AG04449 (cell line): ENCODE data around the gene SYCP2.

Experiments used
- CTCF ChIA-PET: fragments of 350-600 bp; formaldehyde crosslinking; extraction: SDS; loops from one replicate; lab custom pipeline; 2021; ENCODE audit warnings: antibody characterized with exemption; lab: Yijun Ruan, JAX
- POLR2A ChIA-PET: fragments of 400-600, 350-600 bp; formaldehyde crosslinking; extraction: SDS; loops from one replicate; lab custom pipeline; 2020; ENCODE audit warnings: antibody characterized with exemption, inconsistent platforms; lab: Yijun Ruan, JAX
- DNase-seq: peaks from one replicate; pipeline ENCODE4 v3.0.0-alpha.2; 2010; ENCODE audit warnings: low read depth, low spot score
- H3K4me3 ChIP-seq: 2 replicates; pipeline ENCODE4 v1.5.1; 2011; ENCODE audit warnings: low read depth, mild to moderate bottlenecking, control low read depth, low read length
- TF ChIP-seq, protein P1 (sequence below): IDR thresholded peaks from one replicate; pipeline ENCODE4 v1.5.1; 2011; ENCODE audit warnings: mild to moderate bottlenecking, moderate library complexity, low read length, control low read depth, inconsistent platforms; ENCODE audit not compliant: insufficient read depth; ENCODE audit errors: missing control alignments

SYCP2 gene, protein sequence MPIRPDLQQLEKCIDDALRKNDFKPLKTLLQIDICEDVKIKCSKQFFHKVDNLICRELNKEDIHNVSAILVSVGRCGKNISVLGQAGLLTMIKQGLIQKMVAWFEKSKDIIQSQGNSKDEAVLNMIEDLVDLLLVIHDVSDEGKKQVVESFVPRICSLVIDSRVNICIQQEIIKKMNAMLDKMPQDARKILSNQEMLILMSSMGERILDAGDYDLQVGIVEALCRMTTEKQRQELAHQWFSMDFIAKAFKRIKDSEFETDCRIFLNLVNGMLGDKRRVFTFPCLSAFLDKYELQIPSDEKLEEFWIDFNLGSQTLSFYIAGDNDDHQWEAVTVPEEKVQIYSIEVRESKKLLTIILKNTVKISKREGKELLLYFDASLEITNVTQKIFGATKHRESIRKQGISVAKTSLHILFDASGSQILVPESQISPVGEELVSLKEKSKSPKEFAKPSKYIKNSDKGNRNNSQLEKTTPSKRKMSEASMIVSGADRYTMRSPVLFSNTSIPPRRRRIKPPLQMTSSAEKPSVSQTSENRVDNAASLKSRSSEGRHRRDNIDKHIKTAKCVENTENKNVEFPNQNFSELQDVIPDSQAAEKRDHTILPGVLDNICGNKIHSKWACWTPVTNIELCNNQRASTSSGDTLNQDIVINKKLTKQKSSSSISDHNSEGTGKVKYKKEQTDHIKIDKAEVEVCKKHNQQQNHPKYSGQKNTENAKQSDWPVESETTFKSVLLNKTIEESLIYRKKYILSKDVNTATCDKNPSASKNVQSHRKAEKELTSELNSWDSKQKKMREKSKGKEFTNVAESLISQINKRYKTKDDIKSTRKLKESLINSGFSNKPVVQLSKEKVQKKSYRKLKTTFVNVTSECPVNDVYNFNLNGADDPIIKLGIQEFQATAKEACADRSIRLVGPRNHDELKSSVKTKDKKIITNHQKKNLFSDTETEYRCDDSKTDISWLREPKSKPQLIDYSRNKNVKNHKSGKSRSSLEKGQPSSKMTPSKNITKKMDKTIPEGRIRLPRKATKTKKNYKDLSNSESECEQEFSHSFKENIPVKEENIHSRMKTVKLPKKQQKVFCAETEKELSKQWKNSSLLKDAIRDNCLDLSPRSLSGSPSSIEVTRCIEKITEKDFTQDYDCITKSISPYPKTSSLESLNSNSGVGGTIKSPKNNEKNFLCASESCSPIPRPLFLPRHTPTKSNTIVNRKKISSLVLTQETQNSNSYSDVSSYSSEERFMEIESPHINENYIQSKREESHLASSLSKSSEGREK (N-terminal part only)

DNA sequence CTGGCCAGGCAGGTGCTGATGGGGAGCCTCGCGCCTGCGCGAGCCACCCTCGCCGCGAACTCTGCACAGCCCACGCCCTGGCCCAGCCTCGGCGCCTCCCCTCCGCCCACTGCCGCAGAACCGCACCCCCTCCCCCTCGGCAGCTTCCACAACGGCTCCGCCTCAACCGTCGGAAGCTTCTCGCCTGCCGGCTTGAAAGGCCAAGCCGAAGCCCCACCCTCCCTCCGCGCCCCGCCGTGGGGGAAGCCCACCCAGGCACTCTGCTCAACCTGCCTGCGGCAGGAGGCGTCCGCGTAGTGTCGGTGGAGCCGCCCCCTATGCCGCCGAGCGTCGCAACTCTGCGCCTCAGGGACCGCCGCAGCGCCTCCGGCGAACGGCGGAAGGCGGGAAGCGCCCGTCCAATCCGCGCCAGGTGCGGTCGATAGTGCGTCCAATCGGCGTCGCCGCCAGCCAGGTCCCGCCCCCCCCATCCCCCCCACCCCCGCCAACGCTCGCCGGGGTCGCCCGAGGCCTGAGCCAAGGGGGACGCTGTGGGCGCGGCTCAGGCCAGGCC is at the start of gene SYCP2:
Gene SYCP2 (minus strand): TSS at position 342 of the 553 bp plus-strand sequence. CDS start 11,224 bp downstream, outside the sequence.
- peak within 1 kb of the TSS; percentile 68 for H3K4me3 ChIP-seq
- POLR2A ChIA-PET: no interaction called here
- CTCF ChIA-PET: interaction anchor here (1.1 to 6.2 kb wide), 17 partner anchors 8 to 150 kb away, joined by 3 to 52 read pairs (median 6); no protein-coding TSS in a partner anchor
- DNase-seq: no peak
- TF ChIP-seq, protein P1, sequence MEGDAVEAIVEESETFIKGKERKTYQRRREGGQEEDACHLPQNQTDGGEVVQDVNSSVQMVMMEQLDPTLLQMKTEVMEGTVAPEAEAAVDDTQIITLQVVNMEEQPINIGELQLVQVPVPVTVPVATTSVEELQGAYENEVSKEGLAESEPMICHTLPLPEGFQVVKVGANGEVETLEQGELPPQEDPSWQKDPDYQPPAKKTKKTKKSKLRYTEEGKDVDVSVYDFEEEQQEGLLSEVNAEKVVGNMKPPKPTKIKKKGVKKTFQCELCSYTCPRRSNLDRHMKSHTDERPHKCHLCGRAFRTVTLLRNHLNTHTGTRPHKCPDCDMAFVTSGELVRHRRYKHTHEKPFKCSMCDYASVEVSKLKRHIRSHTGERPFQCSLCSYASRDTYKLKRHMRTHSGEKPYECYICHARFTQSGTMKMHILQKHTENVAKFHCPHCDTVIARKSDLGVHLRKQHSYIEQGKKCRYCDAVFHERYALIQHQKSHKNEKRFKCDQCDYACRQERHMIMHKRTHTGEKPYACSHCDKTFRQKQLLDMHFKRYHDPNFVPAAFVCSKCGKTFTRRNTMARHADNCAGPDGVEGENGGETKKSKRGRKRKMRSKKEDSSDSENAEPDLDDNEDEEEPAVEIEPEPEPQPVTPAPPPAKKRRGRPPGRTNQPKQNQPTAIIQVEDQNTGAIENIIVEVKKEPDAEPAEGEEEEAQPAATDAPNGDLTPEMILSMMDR: no peak

DNA sequence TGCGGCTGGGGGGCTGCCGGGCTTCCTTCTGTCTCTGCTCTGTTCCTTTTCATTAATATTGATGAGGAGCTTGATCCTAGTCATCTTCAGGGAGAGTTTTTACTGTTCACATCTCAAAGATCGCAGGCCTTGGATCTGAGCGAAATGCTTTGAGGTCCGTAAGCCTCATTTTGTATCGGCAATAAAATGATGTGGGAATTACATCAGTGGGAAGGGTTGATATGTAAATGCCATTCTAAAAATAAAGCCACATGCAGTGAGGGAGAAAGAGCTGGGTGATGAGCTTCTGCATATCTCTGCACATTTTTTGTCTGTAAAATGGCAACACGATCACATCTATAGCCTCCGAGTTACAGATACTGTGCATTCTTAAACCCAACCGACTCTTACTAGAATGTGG is 49.6 kb upstream of the SYCP2 start:
- TF ChIP-seq, protein P1: no peak
- no peak for DNase-seq
- ChIA-PET CTCF (no interaction called here), POLR2A (no interaction called here)
- H3K4me3 ChIP-seq: no peak overlapping the region

DNA sequence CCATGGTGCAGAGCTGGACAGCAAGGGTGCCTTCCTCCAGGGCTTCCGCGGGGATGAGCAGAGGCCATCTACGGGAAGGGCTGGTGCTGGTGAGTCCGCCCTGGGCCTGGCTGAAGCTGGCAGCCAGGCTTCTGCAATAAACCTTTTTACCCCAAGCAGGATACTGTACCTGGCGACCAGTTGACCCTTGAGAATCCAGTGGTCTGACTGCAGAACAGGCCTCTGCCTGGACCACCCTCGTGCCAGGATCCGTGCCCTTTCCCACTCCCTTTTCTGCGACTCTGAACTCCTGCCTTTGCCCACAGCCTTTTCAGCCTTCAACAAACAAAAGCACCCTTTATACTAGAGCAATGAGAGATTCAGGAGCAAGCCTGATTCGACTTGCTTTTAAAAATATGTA is 43.6 kb upstream of the SYCP2 start:
- ChIA-PET CTCF (no interaction called here), POLR2A (no interaction called here)
- TF ChIP-seq, protein P1: no peak
- H3K4me3 ChIP-seq: no peak overlapping the region
- DNase-seq: no peak

DNA sequence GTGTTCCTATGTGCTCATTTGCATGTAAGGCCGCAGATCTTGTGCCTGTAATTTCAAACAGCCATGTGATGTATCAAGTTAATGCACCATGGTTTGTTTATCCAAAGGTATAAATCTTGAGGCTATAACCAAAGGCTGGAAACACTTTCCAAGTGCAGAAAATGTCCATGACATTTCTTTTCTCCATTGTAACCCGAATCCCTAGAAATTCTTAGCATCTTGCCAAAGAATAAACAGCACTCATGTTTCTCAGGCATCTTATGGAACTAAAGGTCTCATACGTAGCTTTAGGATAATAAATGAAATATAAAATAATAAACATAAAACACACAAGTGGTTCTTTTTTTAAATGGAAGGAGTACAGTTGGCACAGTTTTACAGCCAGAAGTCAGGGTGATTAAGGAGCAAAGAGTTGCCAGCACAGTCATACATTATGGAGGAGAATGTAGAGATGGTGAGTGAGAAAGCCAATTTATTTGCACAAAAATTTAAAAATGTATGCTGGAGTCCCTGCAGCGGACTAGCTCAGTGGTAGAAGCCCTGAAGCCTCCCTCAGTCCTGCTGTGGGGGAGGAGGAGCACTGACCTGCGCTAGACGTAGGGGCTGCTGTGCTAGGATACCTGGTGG is 42.8 kb upstream of the SYCP2 start:
- no peak for DNase-seq
- CTCF ChIA-PET: no interaction called here
- TF ChIP-seq, protein P1: no peak
- H3K4me3 ChIP-seq: no peak overlapping the region
- POLR2A ChIA-PET: no interaction called here

DNA sequence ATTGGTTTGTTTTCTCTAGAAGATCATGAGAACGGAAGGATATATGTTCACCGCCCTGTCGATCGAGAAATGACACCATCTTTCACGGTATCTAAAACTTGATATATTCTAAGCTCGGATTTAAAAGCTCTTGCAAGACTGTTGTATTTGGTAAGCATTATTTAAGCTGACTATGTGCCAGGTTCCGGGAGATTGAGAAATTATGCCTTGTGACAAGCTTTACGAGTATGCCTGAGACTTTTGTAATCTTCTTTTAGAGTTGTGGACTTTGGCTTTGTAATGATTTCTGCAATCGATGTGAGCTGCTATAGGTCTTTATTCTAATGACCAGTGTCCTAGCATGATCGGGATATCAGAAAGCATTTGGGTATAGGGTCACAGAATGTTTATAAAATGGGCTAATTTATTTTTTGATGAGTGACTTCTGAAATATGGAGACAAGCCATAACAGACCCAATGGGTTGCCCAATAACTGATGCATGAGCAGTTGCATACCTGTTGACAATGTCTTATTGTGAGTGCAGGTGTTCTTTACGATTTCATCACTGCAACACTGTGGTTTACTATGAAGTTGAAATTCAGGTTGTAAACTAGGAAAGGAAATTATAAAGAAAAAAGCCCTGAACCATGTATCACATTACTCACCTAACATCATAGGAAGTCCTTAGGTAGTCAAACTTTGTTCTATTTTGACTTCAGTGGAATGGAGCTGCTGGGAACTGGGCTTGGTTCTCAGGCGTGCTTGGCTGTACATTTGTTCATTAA is 38.8 kb upstream of the SYCP2 start:
- TF ChIP-seq, protein P1: no peak
- ChIA-PET CTCF (interaction anchor here (0.6 to 1.4 kb wide), 3 partner anchors 17 to 25 kb away, joined by 3 read pairs; no protein-coding TSS in a partner anchor), POLR2A (no interaction called here)
- H3K4me3 ChIP-seq: no peak overlapping the region
- no peak for DNase-seq
